ENCODE measurements around the gene CPNE5. TPM values are rescaled to one million over a fixed set of nuclear protein-coding genes. Genes with fewer than 3 reads are reported as not detected.

The CPNE5 gene
- total RNA-seq, 3 donors from 2014 or later (not counting 1 experiment from before 2014, with no cell fraction given), result 1.2 to 8.5 (median 2.0) TPM

- Histone ChIP-seq H3K9me3 (ENCODE audit: control insufficient read depth, insufficient read depth, low read length) (no peaks in the 10 kb centered on the region), H3K27ac (ENCODE audit: low read length) (no peak overlapping the region), H3K4me1 (ENCODE audit: control insufficient read depth, insufficient read depth, low read length) (peaks cover 53% of the 10 kb centered on the region), H3K27me3 (ENCODE audit: control insufficient read depth, insufficient read depth, low read length) (no peaks in the 10 kb centered on the region), H3K36me3 (ENCODE audit: control insufficient read depth, insufficient read depth, low read length) (no peaks in the 10 kb centered on the region), H3K4me3 (ENCODE audit: low read length) (no peak overlapping the region)
- Mint-ChIP-seq H3K27me3 (ENCODE audit: low read depth in 2 of 2) (no peaks in the 10 kb centered on the region), H3K36me3 (no peaks in the 10 kb centered on the region), H3K4me1 (peaks cover 37 to 40% of the 10 kb centered on the region in 2 donors), H3K27ac (no peak overlapping the region), H3K4me3 (peak overlapping the region; percentile 35), H3K9me3 (no peaks in the 10 kb centered on the region)
- ATAC-seq (no peak), DNase-seq (no peak)
- WGBS (ENCODE audit: insufficient coverage), result 73% methylated on average over 6 of the region's 10 CpGs
- intact Hi-C loops (cut with micrococcal nuclease), result loop anchor here (1.0 to 2.0 kb wide), 4 partner anchors 16 to 444 kb away; no protein-coding TSS in a partner anchor
- TF ChIP-seq CTCF (IDR thresholded peaks at IDR 0.05), result peak; percentile 38
Observed at GRCh38 chr6:36766399-36766945, 72.8 kb downstream of the CPNE5 start.

- Mint-ChIP-seq H3K36me3 (no peaks in the 10 kb centered on the region), H3K9me3 (no peaks in the 10 kb centered on the region), H3K27me3 (ENCODE audit: low read depth in 2 of 2) (no peaks in the 10 kb centered on the region), H3K27ac (no peak overlapping the region), H3K4me1 (peaks cover 30 to 36% of the 10 kb centered on the region in 2 donors), H3K4me3 (peak overlapping the region; percentile 35)
- peak; percentile 76 to 90 for DNase-seq
- TF ChIP-seq CTCF (IDR thresholded peaks at IDR 0.05), result peak; percentile 91
- WGBS (ENCODE audit: insufficient coverage), result 40% methylated on average over 17 of the region's 17 CpGs
- no peak overlapping the region for H3K4me3 ChIP-seq (ENCODE audit: low read length)
- H3K36me3 ChIP-seq (ENCODE audit: control insufficient read depth, insufficient read depth, low read length), result no peaks in the 10 kb centered on the region
- H3K27me3 ChIP-seq (ENCODE audit: control insufficient read depth, insufficient read depth, low read length), result no peaks in the 10 kb centered on the region
- no peak overlapping the region for H3K27ac ChIP-seq (ENCODE audit: low read length)
- peak; percentile 82 to 93 (median 87) for ATAC-seq
- no peaks in the 10 kb centered on the region for H3K9me3 ChIP-seq (ENCODE audit: control insufficient read depth, insufficient read depth, low read length)
- H3K4me1 ChIP-seq (ENCODE audit: control insufficient read depth, insufficient read depth, low read length), result peaks cover 53% of the 10 kb centered on the region
- intact Hi-C loops (cut with micrococcal nuclease), result loop anchor here (1.0 to 2.0 kb wide), 4 partner anchors 17 to 445 kb away; no protein-coding TSS in a partner anchor
Observed at GRCh38 chr6:36765594-36766398, 73.4 kb downstream of the CPNE5 start.

GRCh38 chr6:36765190-36765589 lies 74.1 kb downstream of the CPNE5 start:
- no peak for TF ChIP-seq CTCF (IDR thresholded peaks at IDR 0.05)
- no peaks in the 10 kb centered on the region for H3K9me3 Mint-ChIP-seq
- no peak for DNase-seq

More at GRCh38 chr6:36765190-36765589, 74.1 kb downstream of the CPNE5 start:
- WGBS (ENCODE audit: insufficient coverage), result 80% methylated on average over 10 of the region's 10 CpGs
- intact Hi-C loops (cut with micrococcal nuclease), result no loop called here
- no peaks in the 10 kb centered on the region for H3K27me3 ChIP-seq (ENCODE audit: control insufficient read depth, insufficient read depth, low read length)
- Mint-ChIP-seq H3K4me3 (no peak overlapping the region), H3K27me3 (ENCODE audit: low read depth in 2 of 2) (peaks cover 0 to under 1% of the 10 kb centered on the region in 2 donors), H3K27ac (no peak overlapping the region), H3K36me3 (no peaks in the 10 kb centered on the region), H3K4me1 (peaks cover 24 to 30% of the 10 kb centered on the region in 2 donors)
- H3K27ac ChIP-seq (ENCODE audit: low read length), result no peak overlapping the region
- H3K36me3 ChIP-seq (ENCODE audit: control insufficient read depth, insufficient read depth, low read length), result no peaks in the 10 kb centered on the region
- peaks cover 48% of the 10 kb centered on the region for H3K4me1 ChIP-seq (ENCODE audit: control insufficient read depth, insufficient read depth, low read length)
- no peak for ATAC-seq
- no peaks in the 10 kb centered on the region for H3K9me3 ChIP-seq (ENCODE audit: control insufficient read depth, insufficient read depth, low read length)
- no peak overlapping the region for H3K4me3 ChIP-seq (ENCODE audit: low read length)

Measured in natural killer cell (primary cell).